Measurements from ENCODE around the gene KCNJ6.

- TF ChIP-seq POLR2A (IDR thresholded peaks at IDR 0.05) (no peak), CTCF (IDR thresholded peaks at IDR 0.05) (no peak)
Measured at GRCh38 chr21:37937668-37938067, 21.4 kb upstream of the KCNJ6 start.
